Calu3 (cell line): Measurements from ENCODE around the gene ZG16B. TPM values are rescaled to one million over a fixed set of nuclear protein-coding genes. Genes with fewer than 3 reads are reported as not detected.

ENCODE experiments used
- BruUV-seq: library from RNA; stranded (reverse); fragments of 400-500 nt; replicated peaks from 2 replicates; lab custom pipeline; 2021; lab: Mats Ljungman, UMichigan
- CTCF ChIA-PET: fragments of 300-600 bp; sonication (Branson Sonifier 250); formaldehyde crosslinking; loops from one replicate; lab custom pipeline; 2022; ENCODE audit warnings: antibody characterized with exemption; lab: Charles Lee
- DNase-seq: peaks from one replicate; pipeline ENCODE4 v3.0.0; 2022
- H3K27ac Mint-ChIP-seq: one replicate; pipeline ENCODE4 v1.8.0; 2022; ENCODE audit warnings: mixed read lengths; ENCODE audit not compliant: unreplicated experiment
- H3K27me3 Mint-ChIP-seq: one replicate; pipeline ENCODE4 v1.8.0; 2022; ENCODE audit warnings: mixed read lengths; ENCODE audit not compliant: unreplicated experiment
- H3K36me3 Mint-ChIP-seq: one replicate; pipeline ENCODE4 v1.8.0; 2022; ENCODE audit warnings: mild to moderate bottlenecking, moderate library complexity, mixed read lengths; ENCODE audit not compliant: insufficient read depth, unreplicated experiment
- H3K4me1 Mint-ChIP-seq: one replicate; pipeline ENCODE4 v1.8.0; 2022; ENCODE audit warnings: mild to moderate bottlenecking, low read depth, mixed read lengths; ENCODE audit not compliant: unreplicated experiment
- H3K4me3 Mint-ChIP-seq: one replicate; pipeline ENCODE4 v1.8.0; 2022; ENCODE audit warnings: mild to moderate bottlenecking, low read depth, moderate library complexity, mixed read lengths; ENCODE audit not compliant: unreplicated experiment
- H3K9me3 Mint-ChIP-seq: one replicate; pipeline ENCODE4 v1.8.0; 2022; ENCODE audit warnings: low read depth, mixed read lengths; ENCODE audit not compliant: unreplicated experiment
- intact Hi-C: fragments of 100-400 bp; cut with micrococcal nuclease; formaldehyde crosslinking; loops from one replicate; pipeline ENCODE4 v1.10.0; 2022; ENCODE audit not compliant: unreplicated experiment
- total RNA-seq: library from RNA; stranded (reverse); gene quantifications from 2 replicates; pipeline ENCODE4 v1.2.3, GENCODE V29; 2022
- TF ChIP-seq, protein P1 (sequence below): fragments of 200-600 bp; IDR thresholded peaks from one replicate; pipeline ENCODE4 v1.8.0; 2022; ENCODE audit warnings: antibody characterized with exemption; ENCODE audit not compliant: unreplicated experiment

ZG16B gene
- total RNA-seq, 1 experiment from 2014 or later: 10.3 TPM

DNA sequence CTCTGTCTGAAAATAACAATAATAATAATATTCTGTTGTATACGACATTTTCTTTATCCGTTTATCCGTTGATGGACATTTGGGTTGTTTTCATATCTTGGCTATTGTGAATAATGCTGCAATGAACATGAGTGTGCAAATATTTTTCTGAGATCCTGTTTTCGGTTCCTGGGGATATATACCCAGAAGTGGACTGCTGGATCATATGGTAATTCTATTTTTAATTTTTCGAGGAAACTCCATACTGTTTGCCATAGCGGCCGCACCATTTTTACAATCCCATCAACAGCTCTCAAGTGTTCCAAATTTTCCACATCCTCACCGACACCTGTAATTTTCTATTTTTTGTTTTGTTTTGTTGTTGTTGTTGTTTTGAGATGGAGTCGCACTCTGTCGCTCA lies 37.2 kb upstream of the ZG16B start:
- intact Hi-C loops: no loop called here
- CTCF ChIA-PET: no interaction called here
- Mint-ChIP-seq H3K9me3 (no peaks in the 10 kb centered on the region), H3K36me3 (peaks cover 8% of the 10 kb centered on the region), H3K4me1 (peaks cover 38% of the 10 kb centered on the region), H3K4me3 (no peak overlapping the region), H3K27me3 (no peaks in the 10 kb centered on the region), H3K27ac (peak overlapping the region; percentile 99)
- DNase-seq: no peak
- no TSS peak for BruUV-seq
- TF ChIP-seq, protein P1, sequence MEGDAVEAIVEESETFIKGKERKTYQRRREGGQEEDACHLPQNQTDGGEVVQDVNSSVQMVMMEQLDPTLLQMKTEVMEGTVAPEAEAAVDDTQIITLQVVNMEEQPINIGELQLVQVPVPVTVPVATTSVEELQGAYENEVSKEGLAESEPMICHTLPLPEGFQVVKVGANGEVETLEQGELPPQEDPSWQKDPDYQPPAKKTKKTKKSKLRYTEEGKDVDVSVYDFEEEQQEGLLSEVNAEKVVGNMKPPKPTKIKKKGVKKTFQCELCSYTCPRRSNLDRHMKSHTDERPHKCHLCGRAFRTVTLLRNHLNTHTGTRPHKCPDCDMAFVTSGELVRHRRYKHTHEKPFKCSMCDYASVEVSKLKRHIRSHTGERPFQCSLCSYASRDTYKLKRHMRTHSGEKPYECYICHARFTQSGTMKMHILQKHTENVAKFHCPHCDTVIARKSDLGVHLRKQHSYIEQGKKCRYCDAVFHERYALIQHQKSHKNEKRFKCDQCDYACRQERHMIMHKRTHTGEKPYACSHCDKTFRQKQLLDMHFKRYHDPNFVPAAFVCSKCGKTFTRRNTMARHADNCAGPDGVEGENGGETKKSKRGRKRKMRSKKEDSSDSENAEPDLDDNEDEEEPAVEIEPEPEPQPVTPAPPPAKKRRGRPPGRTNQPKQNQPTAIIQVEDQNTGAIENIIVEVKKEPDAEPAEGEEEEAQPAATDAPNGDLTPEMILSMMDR: no peak

DNA sequence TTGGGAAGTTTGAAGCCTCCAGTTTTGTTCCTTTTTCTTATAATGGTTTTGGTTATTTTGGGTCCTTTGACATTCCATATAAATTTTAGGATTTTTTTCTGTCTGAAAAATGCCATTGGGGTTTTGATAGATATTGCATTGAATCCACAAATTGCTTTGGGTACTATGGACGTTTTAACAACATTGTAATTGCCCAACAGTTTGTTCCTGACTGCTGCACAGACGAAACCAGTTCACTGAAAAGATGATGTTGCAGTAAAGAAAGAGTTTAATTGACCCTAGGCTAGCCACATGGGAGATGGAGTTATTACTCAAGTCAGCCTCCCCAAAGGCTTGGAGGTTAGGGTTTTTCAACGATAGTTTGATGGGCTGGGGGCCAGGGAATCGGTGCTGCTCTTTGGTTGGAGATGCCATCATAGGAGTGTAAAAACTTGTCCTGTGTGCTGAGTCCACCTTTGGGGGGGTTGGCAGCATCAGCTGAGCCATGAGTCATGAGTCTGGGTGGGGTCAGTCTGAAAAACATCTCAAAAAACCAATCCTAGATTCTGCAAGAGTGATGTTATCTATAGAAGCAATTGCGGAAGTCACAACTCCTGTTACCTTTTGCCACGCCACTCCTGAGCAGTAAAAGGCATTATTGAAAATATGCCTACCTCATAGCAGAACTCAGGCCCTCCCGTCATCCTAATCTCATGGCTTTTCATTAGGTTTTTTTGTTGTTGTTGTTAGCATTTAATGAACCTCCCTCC lies 34.5 kb upstream of the ZG16B start:
- peak; percentile 72 for DNase-seq
- CTCF ChIA-PET: interaction anchor here (1.2 kb wide), 1 partner anchor 43 kb away, joined by 3 read pairs; no protein-coding TSS in a partner anchor
- Mint-ChIP-seq H3K4me1 (peaks cover 50% of the 10 kb centered on the region), H3K9me3 (no peaks in the 10 kb centered on the region), H3K4me3 (peak overlapping the region; percentile 16), H3K27me3 (no peaks in the 10 kb centered on the region), H3K36me3 (peaks cover 14% of the 10 kb centered on the region), H3K27ac (peak overlapping the region; percentile 99)
- TSS peak; percentile 96 for BruUV-seq
- intact Hi-C loops: loop anchor here (2.0 kb wide), 1 partner anchor 63 kb away; the partner anchor contains the start of gene PRSS22
- TF ChIP-seq, protein P1: no peak

DNA sequence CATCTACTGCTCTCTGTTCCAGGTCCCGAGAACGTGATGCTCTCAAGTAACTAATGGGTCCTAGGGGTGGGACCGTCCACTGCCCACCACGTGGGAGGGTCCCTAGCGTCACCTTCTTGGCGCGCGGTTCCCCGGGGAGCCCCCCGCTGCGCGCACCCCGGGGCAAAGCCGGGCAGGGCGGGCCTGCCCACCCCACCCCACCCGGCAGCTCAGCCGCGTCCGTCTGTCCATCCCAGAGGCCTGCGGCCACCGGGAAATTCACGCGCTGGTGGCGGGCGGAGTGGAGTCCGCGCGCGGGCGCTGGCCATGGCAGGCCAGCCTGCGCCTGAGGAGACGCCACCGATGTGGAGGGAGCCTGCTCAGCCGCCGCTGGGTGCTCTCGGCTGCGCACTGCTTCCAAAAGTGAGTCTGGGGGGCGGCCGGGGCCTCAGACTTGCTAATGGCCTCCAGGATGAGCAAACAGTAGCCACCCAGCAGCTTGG lies 31.3 kb upstream of the ZG16B start:
- CTCF ChIA-PET: interaction anchor here (0.6 to 1.0 kb wide), 2 partner anchors 8 to 36 kb away, joined by 3 read pairs; no protein-coding TSS in a partner anchor

DNA sequence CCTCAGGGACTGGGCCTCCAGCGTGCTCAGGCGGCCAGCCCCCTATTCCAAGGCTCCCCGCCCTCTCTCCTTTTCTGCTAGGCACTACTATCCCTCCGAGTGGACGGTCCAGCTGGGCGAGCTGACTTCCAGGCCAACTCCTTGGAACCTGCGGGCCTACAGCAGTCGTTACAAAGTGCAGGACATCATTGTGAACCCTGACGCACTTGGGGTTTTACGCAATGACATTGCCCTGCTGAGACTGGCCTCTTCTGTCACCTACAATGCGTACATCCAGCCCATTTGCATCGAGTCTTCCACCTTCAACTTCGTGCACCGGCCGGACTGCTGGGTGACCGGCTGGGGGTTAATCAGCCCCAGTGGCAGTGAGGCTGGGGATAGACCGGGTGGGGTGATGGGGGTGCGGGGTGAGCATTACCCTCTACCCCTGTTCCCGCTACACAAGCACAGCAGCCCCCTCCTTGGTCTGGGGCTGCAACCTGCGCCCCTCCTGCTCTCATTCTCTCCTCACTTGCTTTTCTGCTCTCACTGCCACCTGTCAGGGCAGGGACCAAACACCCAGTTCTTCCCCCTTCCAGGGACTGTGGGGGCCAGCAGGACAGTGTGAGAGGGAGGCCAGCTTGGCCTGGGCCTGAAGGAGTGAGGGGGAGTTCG lies 30.8 kb upstream of the ZG16B start:
- H3K36me3 Mint-ChIP-seq: peaks cover 11% of the 10 kb centered on the region
- intact Hi-C loops: no loop called here
- no peak overlapping the region for H3K4me3 Mint-ChIP-seq
- H3K27me3 Mint-ChIP-seq: no peaks in the 10 kb centered on the region
- H3K4me1 Mint-ChIP-seq: peaks cover 34% of the 10 kb centered on the region
- peaks cover 7% of the 10 kb centered on the region for H3K9me3 Mint-ChIP-seq
- BruUV-seq: no TSS peak
- no peak for DNase-seq
- CTCF ChIA-PET: interaction anchor here (1.0 kb wide), 1 partner anchor 8 kb away, joined by 3 read pairs; no protein-coding TSS in a partner anchor
- TF ChIP-seq, protein P1: no peak
- H3K27ac Mint-ChIP-seq: peak overlapping the region; percentile 81

More for the DNA sequence above, 31.3 kb upstream of the ZG16B start:
- H3K36me3 Mint-ChIP-seq: peaks cover 14% of the 10 kb centered on the region
- intact Hi-C loops: no loop called here
- H3K27me3 Mint-ChIP-seq: no peaks in the 10 kb centered on the region
- no peak for DNase-seq
- no peak overlapping the region for H3K4me3 Mint-ChIP-seq
- peaks cover 5% of the 10 kb centered on the region for H3K9me3 Mint-ChIP-seq
- H3K27ac Mint-ChIP-seq: no peak overlapping the region
- BruUV-seq: no TSS peak
- peaks cover 40% of the 10 kb centered on the region for H3K4me1 Mint-ChIP-seq
- TF ChIP-seq, protein P1: no peak
